ENCODE measurements around the gene NR1H2. TPM values are rescaled to one million over a fixed set of nuclear protein-coding genes. Genes with fewer than 3 reads are reported as not detected.

The NR1H2 gene
- total RNA-seq, 2 donors from 2014 or later: 58.3 to 81.3 TPM

- H3K4me3 Mint-ChIP-seq: peak overlapping the region; percentile 72
- peaks cover 50% of the 10 kb centered on the region for H3K4me1 Mint-ChIP-seq
- H3K9me3 Mint-ChIP-seq: no peaks in the 10 kb centered on the region
- H3K36me3 Mint-ChIP-seq (ENCODE audit: low read depth): peaks cover 54% of the 10 kb centered on the region
- no peak for ATAC-seq (replicated peaks)
- peak overlapping the region; percentile 67 for H3K27ac Mint-ChIP-seq
- H3K27me3 Mint-ChIP-seq: no peaks in the 10 kb centered on the region
These were observed 17.6 kb upstream of the NR1H2 start for GRCh38 chr19:50358483-50359327.

- no peaks in the 10 kb centered on the region for H3K9me3 Mint-ChIP-seq
- H3K36me3 Mint-ChIP-seq (ENCODE audit: low read depth): peaks cover 54% of the 10 kb centered on the region
- no peaks in the 10 kb centered on the region for H3K27me3 Mint-ChIP-seq
- no peak for ATAC-seq (replicated peaks)
- peak overlapping the region; percentile 67 for H3K27ac Mint-ChIP-seq
- peaks cover 51% of the 10 kb centered on the region for H3K4me1 Mint-ChIP-seq
- H3K4me3 Mint-ChIP-seq: peak overlapping the region; percentile 72
These were observed 16.9 kb upstream of the NR1H2 start for GRCh38 chr19:50359328-50359818.

- H3K9me3 Mint-ChIP-seq: no peaks in the 10 kb centered on the region
- H3K27ac Mint-ChIP-seq: peak overlapping the region; percentile 91
- no peak for ATAC-seq (replicated peaks)
- H3K4me3 Mint-ChIP-seq: peak overlapping the region; percentile 72
- H3K4me1 Mint-ChIP-seq: peaks cover 63% of the 10 kb centered on the region
- peaks cover 54% of the 10 kb centered on the region for H3K36me3 Mint-ChIP-seq (ENCODE audit: low read depth)
- no peaks in the 10 kb centered on the region for H3K27me3 Mint-ChIP-seq
These were observed 14.8 kb upstream of the NR1H2 start for GRCh38 chr19:50361290-50362029.

GRCh38 chr19:50362030-50362412, 14.2 kb upstream of the NR1H2 start:
- no peak for ATAC-seq (replicated peaks)
- peak overlapping the region; percentile 72 for H3K4me3 Mint-ChIP-seq
- H3K9me3 Mint-ChIP-seq: no peaks in the 10 kb centered on the region
- H3K36me3 Mint-ChIP-seq (ENCODE audit: low read depth): peaks cover 54% of the 10 kb centered on the region
- peak overlapping the region; percentile 91 for H3K27ac Mint-ChIP-seq
- no peaks in the 10 kb centered on the region for H3K27me3 Mint-ChIP-seq
- H3K4me1 Mint-ChIP-seq: peaks cover 60% of the 10 kb centered on the region

DNA sequence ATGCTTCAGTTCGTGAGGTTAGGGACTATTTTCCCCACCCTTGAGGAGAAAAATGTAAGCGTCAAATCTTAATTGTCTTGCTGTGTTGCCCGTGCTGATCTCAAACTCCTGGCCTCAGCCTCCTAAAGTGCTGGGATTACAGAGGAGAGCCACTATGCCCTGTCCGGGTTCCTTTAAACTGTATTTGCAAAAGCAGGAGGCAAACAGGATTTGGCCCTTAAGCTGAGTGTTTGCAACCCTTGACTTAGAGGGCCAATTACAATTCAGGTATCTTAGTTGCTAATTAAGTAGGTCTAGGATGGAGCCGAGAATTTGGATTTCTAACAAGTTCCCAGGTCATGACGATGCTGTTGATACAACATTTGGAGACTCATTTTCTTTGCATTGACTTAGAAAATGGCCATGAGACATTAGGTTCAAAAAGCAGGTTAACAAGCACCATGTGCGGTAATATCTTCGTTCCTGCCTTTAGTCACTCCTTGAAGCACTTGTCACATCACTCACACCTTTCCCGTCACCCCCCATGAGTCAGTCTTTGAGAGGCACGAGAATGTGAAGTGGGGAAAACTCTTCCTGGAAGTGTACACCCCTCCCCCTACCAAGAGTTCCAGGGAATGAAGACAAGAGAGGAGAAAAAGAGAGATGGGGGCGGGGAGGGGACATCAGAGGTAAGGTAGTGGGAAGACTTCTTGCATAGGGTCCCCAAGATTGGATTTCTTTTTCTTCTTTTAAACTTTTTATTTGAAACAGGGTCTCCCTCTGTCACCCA, 13.4 kb upstream of the NR1H2 start:
- peak overlapping the region; percentile 72 for H3K4me3 Mint-ChIP-seq
- no peaks in the 10 kb centered on the region for H3K9me3 Mint-ChIP-seq
- ATAC-seq (replicated peaks): peak; percentile 68
- H3K27me3 Mint-ChIP-seq: no peaks in the 10 kb centered on the region
- peak overlapping the region; percentile 91 for H3K27ac Mint-ChIP-seq
- H3K36me3 Mint-ChIP-seq (ENCODE audit: low read depth): peaks cover 54% of the 10 kb centered on the region
- H3K4me1 Mint-ChIP-seq: peaks cover 63% of the 10 kb centered on the region

GRCh38 chr19:50365434-50366306, 10.6 kb upstream of the NR1H2 start, which contains the start of gene NAPSA:
Gene NAPSA (minus strand): TSS chr19:50365639. CDS start chr19:50365621, 18 bp downstream.
- Mint-ChIP-seq H3K27me3 (no peaks in the 10 kb centered on the region), H3K9me3 (no peaks in the 10 kb centered on the region), H3K4me1 (peaks cover 40% of the 10 kb centered on the region), H3K4me3 (peak within 1 kb of the TSS; percentile 72), H3K27ac (peak within 1 kb of the TSS; percentile 91), H3K36me3 (ENCODE audit: low read depth) (peaks cover 26% of the 10 kb centered on the region)
- ATAC-seq (replicated peaks): no peak

DNA sequence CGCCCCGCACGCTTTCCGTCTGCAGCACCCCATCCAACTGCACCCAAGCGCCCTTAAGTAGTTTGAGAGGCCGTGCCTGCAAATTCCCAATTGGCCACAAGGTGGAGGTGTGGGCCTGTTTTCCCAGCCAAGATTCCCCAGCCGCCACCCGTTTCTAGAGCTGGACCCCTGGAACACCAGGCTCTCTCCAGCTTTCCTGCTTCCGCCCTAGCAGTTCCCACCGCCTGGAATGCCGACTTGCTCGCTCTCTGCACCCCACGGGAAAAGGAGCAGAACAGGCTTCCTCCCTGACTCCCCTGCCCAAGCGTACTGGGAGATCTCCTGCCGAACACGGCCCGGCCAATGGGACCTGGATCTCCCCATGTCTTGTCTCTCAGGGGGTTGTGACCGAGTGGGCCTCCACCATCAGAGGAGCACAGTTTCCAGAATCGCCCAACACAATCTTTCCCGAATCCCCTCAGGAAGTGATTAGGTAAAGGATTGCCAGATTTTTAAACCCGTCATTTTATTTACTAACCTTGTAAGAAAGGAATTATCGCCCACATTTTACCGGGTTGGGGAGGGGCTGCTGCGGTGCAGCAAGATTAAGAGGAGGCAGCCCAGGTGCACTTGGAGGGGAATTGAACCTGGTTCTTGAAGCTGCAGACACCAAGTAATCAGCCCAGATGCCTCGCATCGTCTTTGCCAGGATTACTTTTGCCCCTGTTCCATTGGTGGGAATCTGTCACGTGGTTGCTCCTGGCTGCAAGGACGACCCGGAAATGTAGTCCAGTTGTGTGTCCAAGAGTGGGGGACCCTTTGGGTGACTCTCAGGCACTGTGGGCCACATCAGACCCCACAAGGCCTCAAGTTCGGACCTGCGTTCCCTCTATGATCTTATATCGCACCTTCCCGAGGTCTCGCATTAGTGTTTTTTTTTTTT, 7.3 kb upstream of the NR1H2 start:
- ATAC-seq (replicated peaks): peak; percentile 72
- H3K36me3 Mint-ChIP-seq (ENCODE audit: low read depth): no peaks in the 10 kb centered on the region
- H3K4me3 Mint-ChIP-seq: peak overlapping the region; percentile 96
- H3K27me3 Mint-ChIP-seq: no peaks in the 10 kb centered on the region
- peaks cover 17% of the 10 kb centered on the region for H3K4me1 Mint-ChIP-seq
- H3K9me3 Mint-ChIP-seq: no peaks in the 10 kb centered on the region
- H3K27ac Mint-ChIP-seq: peak overlapping the region; percentile 92

DNA sequence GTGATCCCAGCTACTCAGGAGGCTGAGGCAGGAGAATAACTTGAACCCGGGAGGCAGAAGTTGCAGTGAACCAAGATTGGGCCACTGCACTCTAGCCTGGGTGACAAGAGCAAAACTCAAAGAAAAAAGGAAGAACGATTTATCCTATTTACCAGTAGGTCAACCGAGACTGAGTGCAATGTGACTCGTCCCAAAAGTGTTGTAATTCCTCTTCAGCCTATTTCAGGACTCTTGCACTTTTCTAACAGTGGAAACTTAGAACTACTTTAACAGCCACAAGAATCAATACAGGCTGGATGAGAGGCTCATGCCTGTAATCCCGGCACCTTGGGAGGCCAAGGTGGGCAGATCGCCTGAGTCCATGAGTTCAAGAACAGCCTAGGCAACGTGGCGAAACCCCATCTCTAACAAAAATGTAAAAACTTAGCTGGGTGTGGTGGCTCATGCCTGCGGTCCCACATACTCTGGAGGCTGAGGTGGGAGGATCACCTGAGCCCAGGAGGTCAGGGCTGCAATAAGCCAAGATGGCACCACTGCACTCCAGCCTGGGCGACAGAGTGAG, 4.3 kb upstream of the NR1H2 start:
- Mint-ChIP-seq H3K4me3 (no peak overlapping the region), H3K36me3 (ENCODE audit: low read depth) (peaks cover 10% of the 10 kb centered on the region), H3K27ac (no peak overlapping the region), H3K4me1 (peaks cover 16% of the 10 kb centered on the region), H3K9me3 (no peaks in the 10 kb centered on the region), H3K27me3 (no peaks in the 10 kb centered on the region)
- no peak for ATAC-seq (replicated peaks)

DNA sequence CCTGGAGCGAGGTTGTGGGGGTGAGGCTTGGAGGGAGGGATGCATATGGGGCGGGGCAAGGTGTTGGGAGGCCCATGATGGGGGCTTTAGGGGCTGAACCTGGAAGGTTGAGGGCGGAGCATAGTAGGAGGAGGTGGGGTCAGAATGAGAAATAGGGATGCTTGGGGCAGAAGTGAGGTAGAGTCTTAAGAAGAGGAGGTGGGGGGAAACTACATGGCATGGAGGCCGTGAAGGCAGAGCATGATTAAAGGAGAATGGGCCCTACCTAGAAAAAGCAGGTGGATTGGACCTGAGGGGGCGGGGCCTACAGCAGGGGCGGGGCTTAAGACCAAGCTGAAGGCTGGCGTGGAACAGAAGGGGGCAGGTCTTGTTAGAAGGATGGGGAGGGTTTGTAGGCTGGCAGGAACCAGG, 799 bp downstream of the NR1H2 start:
- Mint-ChIP-seq H3K4me1 (peaks cover 11% of the 10 kb centered on the region), H3K9me3 (no peaks in the 10 kb centered on the region), H3K4me3 (peak overlapping the region; percentile 92), H3K27ac (peak overlapping the region; percentile 96), H3K36me3 (ENCODE audit: low read depth) (peaks cover 56% of the 10 kb centered on the region), H3K27me3 (no peaks in the 10 kb centered on the region)
- peak; percentile 9 for ATAC-seq (replicated peaks)

DNA sequence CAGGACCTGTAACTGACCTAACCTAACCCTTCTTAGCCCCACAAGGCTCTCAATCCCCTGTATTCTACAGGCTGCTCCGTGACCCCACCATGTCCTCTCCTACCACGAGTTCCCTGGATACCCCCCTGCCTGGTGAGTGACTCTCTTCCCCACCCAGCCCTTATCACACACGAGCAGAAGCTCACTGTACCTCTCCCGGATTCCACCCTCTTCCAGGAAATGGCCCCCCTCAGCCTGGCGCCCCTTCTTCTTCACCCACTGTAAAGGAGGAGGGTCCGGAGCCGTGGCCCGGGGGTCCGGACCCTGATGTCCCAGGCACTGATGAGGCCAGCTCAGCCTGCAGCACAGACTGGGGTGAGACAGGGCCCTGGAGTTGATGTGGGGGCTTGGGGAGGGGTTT, 1.3 kb downstream of the NR1H2 start:
- ATAC-seq (replicated peaks): no peak
- Mint-ChIP-seq H3K36me3 (ENCODE audit: low read depth) (peaks cover 56% of the 10 kb centered on the region), H3K27ac (peak overlapping the region; percentile 8), H3K27me3 (no peaks in the 10 kb centered on the region), H3K9me3 (no peaks in the 10 kb centered on the region), H3K4me1 (peaks cover 11% of the 10 kb centered on the region), H3K4me3 (peak overlapping the region; percentile 92)

- Mint-ChIP-seq H3K4me3 (peak overlapping the region; percentile 92), H3K4me1 (peaks cover 14% of the 10 kb centered on the region), H3K27me3 (no peaks in the 10 kb centered on the region), H3K36me3 (ENCODE audit: low read depth) (peaks cover 62% of the 10 kb centered on the region), H3K27ac (peak overlapping the region; percentile 8), H3K9me3 (no peaks in the 10 kb centered on the region)
- ATAC-seq (replicated peaks): no peak
These were observed 2.1 kb downstream of the NR1H2 start for GRCh38 chr19:50378169-50378862.

- Mint-ChIP-seq H3K4me1 (peaks cover 19% of the 10 kb centered on the region), H3K4me3 (no peak overlapping the region), H3K9me3 (no peaks in the 10 kb centered on the region)
These were observed 2.6 kb downstream of the NR1H2 start for GRCh38 chr19:50378863-50379236.

More at GRCh38 chr19:50378863-50379236, 2.6 kb downstream of the NR1H2 start:
- Mint-ChIP-seq H3K27ac (no peak overlapping the region), H3K27me3 (no peaks in the 10 kb centered on the region), H3K36me3 (ENCODE audit: low read depth) (peaks cover 68% of the 10 kb centered on the region)
- no peak for ATAC-seq (replicated peaks)
